HG02763 (cell line): ENCODE measurements around the gene DNAL4.

Source experiments
- ATAC-seq: cut with Tn5 transposase; IDR thresholded peaks from one replicate; pipeline ENCODE4 v1.9.1; 2021; ENCODE audit warnings: mild to moderate bottlenecking, moderate library complexity; ENCODE audit not compliant: unreplicated experiment

The DNAL4 gene

DNA sequence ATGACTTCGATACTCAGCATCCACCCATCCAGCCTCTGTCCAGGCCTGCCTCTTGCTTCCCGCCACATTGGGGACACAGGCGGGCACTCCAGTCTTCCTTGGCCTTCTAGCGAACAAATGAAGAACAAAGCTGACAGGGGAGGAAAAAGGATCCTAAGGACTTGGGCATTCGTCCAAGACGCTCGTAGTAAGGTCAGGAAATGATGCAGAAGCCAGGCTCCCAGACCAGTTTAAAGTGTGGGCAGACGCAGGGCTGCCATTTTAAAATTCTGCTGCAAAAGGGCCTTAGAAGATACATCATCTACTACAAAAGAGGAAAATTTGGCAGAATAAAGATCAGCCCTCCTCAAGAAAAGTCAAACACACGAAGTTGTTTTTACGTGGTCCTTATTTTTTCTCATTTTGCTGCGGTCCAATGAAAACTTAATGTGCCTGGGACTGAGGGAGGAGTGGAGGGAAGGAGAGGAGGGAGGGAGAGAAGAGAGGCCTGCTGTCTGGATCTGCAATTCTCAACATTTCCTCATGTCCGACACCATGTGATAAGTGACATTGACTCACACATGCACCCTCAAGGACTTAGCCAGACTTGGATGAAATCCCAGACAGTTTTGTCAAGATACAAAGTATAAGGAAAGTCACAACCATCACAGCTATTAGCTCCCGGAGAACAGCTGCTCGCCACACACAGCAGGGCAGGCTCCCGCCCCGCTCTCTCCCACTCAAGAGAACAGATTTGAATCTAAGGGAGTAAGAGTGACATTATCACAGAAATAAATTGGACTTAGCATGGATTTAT, 5.7 kb downstream of the DNAL4 start:
- no peak for ATAC-seq

DNA sequence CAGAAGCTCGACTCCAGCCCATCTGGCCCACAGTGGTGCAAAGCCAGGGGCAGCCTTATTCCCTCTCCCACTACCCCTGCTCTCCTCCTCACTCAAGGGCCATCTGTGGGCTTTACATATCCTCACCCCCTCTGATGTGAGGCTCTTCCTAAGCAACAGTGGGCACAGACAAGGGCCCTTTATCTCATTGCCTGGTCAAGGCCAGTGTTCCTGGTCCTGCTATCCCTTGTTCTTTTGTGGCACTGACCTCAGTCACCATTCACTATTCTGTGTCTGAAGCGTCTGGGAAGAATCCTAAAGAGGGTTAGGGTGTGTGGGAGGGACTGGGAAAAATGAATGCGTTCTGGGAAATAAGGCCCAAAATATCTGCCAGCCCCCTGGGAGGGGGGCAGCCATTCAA, 7.3 kb downstream of the DNAL4 start:
- no peak for ATAC-seq

DNA sequence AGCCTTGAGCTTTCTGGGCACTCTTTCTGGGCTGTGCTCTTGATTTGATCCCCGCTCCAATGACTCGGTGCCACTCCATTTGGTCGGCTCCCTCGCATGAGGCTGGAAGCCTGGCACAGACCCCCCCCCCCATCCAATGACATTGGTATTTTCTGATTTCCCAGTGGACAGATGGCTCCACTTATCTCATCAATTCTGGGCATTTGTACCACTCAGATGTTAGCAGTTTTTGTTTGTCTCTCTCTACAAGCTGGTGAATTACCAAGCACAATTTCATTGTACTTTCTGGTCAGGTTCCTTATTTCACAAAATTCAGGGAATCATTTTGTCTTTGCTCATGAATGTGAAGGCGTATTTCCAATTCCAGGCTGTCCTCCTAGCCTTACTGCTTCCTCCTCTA, 9.1 kb downstream of the DNAL4 start:
- ATAC-seq = no peak

DNA sequence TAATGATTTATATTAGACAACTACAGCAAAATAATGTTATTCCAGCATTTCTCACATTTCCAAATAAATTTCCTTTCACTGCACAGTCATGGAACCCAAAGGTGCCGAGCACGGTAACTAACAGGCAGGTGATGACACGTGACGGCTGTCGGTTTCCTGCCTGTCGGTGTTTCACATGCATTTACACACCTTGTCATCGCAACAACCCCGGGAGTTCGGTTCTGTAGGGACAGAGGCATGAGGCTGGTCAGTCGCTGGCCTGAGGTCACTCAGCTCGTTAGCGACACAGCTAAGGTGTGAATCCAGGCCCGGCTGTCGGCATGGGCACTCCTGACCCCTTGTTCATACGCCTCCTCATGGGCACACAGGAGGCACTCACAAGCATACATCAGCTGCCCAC, 9.9 kb downstream of the DNAL4 start:
- no peak for ATAC-seq

DNA sequence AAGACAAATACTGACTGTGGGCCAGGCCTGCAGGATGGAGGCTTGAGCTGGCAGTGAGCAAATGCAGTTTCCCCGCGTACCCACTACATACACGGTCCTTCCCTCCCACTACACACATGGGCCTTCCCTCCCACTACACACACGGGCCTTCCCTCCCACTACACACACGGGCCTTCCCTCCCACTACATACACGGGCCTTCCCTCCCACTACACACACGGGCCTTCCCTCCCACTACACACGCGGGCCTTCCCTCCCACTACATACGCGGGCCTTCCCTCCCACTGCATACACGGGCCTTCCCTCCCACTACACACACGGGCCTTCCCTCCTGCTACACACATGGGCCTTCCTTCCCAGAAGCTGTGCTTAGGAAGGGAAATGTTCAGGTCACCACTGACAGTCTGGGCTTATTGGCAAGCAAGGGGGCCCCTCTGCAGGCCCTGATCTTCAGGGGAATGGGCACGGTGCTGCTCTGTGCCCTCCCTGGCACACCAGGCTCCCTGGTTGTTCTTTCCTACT, 10.8 kb downstream of the DNAL4 start:
- ATAC-seq = no peak

DNA sequence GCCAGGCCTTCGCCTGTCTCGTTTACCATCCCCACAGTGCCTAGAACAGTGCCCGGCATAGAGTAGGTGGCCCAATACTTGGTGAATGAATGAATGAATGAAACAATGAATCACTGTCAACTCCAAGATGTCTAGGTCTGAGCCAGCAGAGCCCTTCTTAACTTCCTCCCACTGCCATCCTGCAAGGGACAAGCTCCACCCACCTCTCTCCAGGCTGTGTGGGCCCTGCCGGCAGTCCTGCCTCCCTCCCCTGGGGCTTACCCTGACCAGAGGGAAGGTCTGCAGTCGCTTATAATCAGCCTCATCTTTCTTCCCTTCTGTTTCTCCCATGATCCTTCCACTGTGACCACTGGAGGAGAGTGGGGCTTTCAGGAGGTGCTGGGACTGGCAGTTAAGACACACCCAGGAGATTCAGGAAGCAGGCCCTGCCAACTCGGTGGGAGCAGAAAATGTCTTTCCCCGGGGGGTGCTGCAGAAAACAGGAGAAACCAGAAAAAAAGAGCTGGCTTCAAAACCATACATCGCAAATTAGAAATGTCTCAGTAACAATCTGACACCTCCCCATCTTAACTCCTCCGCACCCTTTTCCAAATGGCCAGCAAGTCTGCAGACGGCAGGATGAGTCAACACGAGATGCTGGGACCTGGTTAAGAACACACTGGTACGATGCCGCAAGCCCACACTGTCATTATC, 11.4 kb downstream of the DNAL4 start:
- no peak for ATAC-seq

DNA sequence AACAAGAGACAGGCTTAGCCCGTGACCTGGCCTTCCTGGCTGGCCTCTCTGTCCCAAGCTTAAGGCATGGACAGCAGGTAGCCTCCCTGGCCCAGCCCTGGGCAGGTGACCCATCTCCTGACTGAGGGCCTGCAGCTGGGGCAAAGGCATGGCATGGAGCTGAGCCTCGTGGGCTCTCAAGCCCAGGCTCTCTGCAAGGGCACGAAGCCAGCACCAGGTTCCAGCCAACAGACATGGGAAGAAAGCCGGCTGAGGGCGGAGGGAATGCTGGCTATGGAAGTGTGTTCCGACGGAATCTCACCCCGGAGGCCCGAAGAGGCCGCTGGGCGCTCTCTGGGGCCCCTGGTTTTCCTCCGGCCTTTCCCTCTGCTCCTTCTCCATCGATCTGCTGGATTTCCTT, 12.9 kb downstream of the DNAL4 start:
- no peak for ATAC-seq

DNA sequence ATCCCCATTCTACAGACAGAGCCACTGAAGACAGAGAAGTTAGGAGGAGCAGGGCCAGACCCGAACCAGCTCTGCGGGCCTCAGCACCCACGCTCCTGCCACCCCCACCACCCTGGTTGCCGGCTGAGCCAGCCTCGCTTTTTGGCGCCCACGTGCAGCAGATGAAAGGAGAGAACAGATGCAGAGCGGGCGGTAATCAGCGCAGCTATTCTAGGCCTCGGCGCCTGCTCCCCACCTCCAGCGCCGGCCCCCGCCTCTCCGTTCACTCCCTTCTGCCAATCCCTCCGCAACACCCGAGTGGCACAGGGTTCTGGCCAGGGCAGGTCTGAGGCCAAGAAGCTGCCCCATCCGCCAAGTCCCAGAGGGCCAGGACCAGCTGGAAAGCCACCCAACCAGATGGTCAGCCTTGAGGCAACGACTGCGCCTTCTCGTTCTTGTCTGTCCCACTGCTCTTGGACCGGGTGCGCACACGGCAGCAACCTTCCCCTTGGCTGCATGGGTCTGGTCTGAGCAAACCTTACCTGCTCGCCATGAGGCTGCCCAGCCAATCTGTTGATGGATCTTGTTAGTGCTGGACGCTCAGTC, 16.8 kb downstream of the DNAL4 start:
- ATAC-seq = no peak

DNA sequence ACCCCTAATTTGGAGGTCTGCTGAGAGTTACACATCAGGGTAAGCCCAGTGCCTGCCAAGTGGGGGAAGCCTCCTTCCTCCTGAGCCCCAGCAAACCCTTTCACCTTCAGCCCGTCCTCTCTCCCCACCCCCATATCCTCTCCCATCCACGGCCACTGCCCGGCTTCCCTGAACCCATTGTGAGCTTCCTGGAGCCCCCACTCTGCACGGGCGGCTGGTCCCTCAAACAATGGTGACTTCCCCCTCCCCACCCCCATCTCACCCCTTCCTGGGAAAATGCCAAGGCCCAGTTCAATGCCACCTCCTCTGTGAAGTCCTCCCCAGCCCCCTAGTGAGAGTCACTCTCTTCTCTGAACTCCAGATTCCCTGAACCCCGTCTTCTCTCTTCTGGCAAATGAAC, 17.9 kb downstream of the DNAL4 start:
- ATAC-seq = no peak

DNA sequence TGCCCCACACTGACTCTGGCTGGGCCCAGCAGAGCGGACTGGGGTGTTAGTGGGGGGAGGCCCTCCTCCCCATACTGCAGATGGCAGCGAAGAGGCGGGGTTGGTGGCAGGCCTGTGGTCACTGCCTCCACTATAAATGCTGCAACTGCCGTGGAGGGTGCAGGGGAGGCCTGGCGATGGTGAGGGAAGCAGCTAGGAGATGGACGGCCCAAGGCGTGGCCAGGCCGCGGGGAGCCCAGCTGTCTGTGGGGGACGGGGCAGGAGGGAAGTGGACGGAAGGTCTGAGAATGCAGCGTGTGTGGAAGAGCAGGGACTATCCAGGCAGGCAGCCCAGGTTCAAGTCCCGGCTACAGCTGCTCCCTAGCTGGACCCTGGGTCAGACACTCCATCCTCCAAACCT, 18.3 kb downstream of the DNAL4 start:
- ATAC-seq = no peak

DNA sequence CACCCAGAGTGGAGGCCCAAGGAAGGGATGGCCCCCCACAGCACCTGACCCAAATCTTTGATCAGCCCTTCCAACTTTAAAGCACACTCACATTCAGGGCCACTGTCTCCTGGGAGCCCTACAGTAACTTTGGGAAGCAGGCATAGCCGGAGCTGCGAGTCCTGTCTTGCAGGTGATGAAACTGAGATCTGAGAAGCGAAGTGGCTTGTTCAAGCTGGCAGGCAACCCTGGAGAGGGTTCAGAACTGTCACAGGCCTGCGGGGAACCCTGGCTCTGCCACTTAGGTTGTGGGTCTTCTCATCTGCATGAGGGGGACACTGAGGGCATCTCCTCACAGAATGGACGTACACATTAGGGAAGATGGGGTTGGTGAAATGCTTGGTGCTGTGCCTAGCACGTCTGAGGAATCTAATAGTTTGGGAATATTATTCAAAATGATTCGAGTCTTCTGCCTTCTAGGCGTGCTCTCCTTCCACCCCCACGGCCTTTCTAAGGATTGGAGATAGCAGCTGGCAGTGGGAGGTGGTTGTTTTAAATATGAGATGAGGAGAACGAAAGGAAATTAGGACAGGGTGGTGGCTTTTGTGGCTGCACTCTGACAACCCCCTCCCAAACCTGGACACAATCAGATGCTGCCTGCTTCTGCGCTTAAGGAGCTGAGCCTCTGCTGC, 19.3 kb downstream of the DNAL4 start:
- ATAC-seq = no peak

DNA sequence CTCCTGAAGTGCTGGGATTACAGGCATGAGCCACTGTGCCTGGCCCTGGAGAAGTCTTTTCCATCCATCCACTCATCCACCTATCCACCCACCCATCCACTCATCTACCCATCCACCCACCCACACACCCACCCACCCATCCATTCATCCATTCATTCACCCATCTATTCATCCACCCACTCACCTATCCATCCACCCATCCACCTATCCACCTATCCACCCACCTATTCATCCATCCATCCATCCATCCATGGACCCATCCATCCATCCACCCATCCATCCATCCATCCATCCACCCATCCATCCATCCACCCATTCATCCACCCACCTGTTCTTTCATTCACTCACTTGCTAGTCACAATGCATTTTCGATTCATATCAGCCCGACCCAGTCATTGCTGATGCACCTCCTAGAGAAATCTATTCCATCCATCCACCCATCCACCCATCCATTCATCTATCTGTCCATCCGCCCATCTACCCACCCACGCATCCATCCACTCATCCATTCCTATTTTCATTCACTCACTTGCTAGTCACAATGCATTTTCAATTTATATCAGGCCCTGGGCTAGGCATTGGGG, 20.5 kb downstream of the DNAL4 start:
- ATAC-seq = no peak

DNA sequence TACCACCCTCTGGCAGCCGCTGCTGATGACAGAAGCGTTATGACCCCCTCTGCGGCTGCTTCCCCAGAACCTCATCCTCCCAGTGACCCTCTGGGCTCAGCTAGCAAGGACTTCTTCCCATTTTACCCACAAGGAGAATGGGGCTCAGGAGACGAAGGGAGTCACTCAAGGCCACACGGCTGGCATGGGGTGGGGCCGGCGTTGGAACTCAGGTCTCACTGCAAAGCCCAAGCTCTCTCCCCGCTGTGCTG, 21.4 kb downstream of the DNAL4 start:
- no peak for ATAC-seq

DNA sequence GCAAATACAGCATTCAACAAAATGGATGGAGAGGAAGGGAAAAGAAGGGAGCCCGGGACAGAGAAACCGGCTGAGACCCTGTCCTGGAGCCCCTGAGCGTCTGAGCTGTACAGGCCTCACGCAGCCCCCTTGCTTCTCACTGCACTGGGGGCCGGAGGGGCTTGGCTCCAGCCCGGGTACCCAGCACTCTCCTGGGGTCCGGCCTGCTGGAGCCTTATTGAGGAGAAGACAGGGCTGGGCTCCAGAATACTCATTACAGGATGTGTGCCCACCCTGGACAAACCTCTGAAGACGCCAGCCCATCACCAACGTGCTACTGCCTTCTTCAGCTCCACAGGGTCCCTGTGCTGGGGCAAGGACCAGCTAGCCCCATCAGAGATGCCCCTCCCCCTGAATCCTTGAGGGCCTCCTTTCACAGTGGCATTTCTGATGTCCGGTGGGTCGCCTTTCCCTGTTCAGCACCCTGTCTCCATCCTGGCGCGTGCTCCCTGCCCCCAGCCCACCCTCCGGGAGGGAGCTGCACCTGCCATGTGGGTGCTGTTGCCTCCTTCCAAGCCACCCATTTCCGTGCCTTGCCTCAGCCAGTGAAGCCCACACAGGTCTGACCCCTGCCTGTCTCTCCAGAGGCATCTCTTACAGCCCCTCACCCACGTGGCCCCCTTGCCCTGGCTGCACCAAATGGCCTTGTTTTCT, 23.5 kb downstream of the DNAL4 start:
- ATAC-seq = no peak

DNA sequence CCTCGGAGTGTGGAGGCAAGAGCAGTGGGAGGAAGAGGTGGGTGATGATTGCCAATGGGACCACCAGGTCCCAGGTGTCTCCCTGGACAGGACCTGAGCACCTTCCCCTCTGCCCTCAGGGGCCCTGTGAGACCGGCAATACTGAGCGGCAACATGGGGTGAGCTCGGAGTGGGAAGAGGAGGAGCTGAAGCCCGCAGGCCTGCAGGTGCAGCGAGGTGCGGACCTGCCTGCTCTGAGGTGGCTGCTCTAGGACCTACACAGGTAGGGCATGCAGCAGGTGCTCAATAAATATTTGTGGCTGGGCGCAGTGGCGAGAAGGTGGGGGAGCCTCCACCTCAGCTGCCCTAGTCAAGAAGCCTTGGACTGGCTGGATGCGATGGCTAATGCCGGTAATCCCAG, 25.9 kb downstream of the DNAL4 start:
- no peak for ATAC-seq

DNA sequence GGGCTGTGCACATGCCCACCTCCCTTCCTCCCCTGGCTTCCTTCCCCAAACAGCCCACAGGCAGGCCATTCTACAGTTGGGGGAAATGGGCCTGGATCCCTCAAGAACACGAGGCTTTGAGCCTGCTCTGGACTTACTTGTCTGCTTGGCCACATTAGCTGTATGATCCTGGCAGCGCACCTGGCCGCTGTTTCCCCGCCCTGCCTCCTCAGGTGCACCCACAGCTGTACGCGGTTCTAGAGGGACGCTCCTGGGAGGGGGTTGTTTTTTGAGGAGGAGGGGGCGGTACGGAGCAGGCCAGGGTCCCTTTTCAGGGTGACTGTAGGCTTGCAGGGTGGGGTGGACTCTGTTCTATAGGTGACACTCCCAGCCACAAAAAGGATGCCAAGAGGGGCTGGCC, 26.6 kb downstream of the DNAL4 start:
- no peak for ATAC-seq

DNA sequence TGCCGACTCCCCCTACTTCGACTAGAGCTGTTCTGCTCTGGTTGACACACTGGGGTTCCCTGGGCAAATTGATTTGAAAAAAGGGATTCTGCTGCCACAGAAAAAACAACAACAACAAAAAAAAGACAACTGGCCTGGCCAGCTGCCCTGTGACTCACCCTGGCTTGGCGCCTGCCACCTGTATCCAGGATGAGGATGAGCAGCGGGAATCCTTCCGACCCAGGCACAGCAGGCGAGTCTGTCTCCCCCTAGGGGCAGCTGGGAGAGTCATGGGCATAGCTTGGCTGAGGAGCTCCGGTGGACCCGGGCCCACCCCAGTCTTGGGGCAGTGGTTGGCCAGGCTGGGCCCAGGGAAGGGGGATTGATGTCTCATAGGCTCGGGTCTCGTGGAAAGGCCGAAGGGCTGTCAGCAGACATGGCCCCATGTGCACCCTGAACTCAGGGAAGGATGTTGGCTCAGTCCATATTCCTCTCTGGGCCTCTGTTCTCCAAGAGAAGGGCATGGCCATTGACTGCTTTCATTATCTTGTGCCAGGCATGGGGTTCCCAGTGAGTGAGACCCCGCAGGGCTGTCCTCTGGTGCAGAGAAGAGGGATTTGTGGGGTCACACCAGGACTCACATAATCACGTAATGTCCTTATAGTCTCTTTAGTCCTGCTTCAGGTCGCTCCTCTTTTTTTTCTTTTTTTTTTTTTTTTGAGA, 27.7 kb downstream of the DNAL4 start:
- no peak for ATAC-seq

DNA sequence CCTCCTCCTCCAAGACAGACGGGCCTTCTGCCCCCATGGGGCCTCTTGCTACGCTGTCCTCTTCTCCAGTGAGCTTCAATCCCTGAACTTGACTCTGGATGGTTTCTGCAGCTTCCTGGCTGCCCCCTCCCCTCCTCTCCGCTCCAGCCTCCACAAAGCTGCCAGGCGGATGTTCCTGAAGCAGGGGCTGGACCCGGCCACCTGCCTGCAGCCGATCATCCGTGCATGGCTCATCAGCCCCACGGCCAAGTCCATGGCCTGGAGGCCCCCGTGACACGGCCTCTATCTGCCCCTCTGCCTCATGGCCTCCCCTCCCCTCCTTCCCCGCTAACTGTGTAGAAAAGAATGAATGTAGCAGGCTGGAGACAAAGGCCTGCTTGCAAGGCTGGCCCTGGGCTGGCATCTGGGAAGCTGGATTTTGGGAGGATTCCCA, 31.4 kb downstream of the DNAL4 start:
- ATAC-seq = no peak

DNA sequence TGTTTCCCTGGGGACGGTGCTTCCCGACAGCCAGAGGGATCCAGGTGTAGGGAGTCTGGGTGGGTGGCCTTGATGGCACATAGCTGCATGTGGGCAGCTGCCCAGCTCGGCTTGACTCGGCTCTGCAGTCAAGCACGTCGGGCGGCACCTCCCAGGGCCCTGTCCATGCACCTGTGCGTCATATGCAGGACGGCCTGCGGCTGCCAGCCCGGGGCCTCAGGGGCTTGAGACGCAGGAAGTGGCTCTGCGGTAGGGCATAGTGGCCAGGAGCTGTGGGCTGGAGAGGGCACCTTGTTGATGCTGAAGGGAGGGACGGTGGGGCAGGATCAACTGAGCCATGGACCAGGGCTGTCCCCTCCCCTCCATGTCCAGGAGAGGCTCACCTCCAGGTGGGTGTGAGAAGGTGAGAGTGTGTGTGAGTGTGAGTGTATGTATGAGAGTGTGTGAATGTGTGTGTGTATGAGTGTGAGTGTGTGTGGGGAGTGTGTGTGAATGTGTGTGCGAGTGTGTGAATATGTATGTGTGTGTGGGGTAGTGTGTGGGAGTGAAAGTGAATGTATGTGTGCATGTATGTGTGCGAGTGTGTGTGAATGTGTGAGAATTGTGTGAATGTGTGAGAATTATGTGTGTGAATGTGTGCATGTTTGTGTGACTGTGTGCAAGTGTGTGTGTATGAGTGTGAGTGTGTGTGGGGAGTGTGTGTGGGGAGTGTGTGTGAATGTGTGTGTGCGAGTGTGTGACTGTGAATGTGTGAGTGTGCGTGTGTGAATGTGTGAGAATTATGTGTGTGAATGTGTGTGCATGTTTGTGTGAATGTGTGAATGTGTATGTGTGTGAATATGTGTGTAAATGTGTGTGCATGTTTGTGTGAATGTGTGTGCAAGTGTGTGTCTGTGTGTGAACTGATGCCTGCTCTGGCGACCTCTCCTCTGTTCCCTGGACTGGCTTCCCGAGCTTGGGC, 32.5 kb downstream of the DNAL4 start:
- no peak for ATAC-seq
